GM18502 (cell line): ENCODE data around the gene RBX1.
"Not testable (repeated sequence)": the region's sequence is repeated elsewhere in the genome, so short reads cannot be mapped to it uniquely, and the experiment has no call there.

Experiments
- ATAC-seq: cut with Tn5 transposase; IDR thresholded peaks from one replicate; pipeline ENCODE4 v1.9.1; 2021; ENCODE audit warnings: mild to moderate bottlenecking; ENCODE audit not compliant: unreplicated experiment, poor library complexity

Gene RBX1

DNA sequence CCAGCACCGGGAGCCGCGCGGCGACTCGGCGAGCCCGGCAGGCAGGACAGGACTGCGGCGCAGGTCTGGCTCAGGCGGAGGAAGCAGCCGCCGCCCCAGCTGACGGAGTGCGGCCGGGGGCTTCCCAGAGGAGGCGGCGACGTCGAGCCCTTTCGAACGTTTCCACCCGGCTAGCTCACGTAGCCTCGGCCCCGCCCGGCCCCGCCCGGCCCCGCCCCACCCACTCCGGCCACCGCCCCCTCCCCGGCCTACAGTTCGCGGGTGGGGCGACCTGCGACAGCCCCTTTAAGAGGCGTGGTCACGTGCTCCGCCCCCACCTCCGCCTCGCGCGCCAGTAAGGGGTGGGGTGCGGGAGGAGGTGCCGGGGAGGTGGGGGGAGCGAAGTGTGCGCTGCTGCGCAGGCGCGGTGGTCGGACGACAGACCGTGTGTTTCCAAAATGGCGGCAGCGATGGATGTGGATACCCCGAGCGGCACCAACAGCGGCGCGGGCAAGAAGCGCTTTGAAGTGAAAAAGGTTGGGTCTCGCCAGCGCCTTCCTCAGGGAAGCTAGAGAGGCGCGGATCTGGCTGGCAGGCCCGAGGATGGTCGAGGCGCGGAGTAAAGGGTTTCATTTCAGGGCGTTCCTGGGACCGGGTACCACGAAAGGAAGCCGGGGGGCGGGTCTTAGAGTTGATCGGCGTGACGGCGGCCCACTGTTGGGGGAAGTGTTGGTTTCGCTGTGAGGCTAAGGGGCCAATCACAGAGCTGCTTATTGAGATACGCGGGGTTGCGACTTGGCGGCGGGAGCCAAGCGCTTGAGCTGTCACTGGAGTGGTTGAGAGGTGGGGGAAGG is at the start of gene RBX1:
RBX1 (plus strand) TSS at position 417 of the 833 bp plus-strand sequence; CDS start at position 438, 21 bp downstream.
- peak; percentile 74 for ATAC-seq

DNA sequence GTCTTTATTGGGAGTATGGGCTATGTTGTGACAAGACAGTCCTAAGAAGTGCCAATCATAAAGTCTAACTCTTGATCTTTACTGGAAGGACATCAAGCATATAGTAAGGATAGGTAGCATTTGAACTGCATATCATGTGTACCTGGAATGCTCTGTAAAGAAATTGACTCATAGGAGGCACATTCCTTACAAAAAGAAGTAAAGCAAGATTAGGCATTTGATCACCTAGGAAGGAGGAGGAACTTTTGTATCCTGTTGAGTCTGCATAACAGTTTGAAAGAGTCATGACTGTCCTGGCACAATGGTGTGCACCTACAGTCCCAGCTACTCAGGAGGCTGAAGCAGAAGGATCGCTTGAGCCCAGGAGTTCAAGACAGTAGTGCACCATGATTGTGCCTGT is 47.1 kb upstream of the RBX1 start:
- ATAC-seq: no peak

- ATAC-seq: no peak
Observed at GRCh38 chr22:40908895-40909294, 42.3 kb upstream of the RBX1 start.

DNA sequence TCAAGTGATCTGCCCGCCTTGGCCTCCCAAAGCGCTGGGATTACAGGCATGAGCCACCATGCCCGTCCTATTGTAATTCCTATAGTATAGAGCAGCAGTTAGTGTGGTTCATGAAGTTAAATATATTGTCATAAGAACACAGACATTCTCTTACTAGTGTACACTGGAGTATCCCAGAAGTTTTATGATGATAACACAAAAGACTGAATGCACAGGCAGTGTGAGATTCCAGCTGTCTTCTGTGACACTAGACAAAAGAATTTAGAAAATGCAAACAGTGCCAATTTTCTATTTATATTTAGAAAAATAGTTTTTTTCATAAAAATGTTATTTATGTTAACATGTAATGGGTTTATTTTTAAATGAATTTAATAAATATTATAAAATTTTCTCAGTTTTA is 39.4 kb upstream of the RBX1 start:
- ATAC-seq: no peak

- not testable (repeated sequence) for ATAC-seq
Observed at GRCh38 chr22:40912987-40913386, 38.2 kb upstream of the RBX1 start.

GRCh38 chr22:40919446-40919845 is 31.7 kb upstream of the RBX1 start:
- no peak for ATAC-seq

GRCh38 chr22:40920526-40920925 is 30.7 kb upstream of the RBX1 start:
- no peak for ATAC-seq

GRCh38 chr22:40922484-40923303 is 28.5 kb upstream of the RBX1 start:
- no peak for ATAC-seq

DNA sequence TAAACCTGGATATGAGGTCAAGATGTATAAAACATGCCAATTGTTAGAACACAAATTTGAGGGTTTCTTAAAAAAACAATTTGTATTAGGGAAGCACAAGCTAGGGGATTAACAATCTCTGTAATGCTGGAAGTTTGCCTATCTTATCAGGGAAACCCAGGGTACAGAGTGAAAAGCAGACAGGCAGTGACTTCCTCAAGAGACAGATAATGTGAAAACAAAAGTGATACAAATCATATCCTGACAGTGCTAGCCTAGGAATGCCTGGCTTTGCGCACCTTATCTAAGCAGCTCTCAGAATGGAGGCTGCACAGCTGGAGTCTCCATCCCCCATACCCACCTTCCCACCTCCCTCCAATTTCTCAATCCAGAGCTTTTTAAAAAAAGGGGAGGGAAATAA is 22.5 kb upstream of the RBX1 start:
- ATAC-seq: no peak

DNA sequence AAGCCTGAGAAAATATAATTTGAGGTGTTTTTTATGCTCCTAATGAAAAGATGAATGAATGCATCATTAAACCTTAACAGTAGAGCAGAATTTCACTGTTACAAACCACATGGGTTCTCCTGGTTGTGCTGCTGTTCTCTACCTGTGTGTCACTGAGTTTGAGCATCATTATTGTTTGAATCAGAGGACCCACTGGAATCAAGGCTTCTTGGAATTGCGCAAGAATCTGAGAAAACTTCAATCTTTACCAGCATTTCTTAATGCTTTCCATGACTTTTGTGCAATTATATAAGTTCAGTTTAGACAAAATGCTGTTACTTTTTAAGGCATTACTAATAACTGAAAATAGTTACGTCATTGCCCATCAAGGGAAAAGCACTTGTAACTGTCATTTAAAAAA is 18.8 kb upstream of the RBX1 start:
- ATAC-seq: no peak

DNA sequence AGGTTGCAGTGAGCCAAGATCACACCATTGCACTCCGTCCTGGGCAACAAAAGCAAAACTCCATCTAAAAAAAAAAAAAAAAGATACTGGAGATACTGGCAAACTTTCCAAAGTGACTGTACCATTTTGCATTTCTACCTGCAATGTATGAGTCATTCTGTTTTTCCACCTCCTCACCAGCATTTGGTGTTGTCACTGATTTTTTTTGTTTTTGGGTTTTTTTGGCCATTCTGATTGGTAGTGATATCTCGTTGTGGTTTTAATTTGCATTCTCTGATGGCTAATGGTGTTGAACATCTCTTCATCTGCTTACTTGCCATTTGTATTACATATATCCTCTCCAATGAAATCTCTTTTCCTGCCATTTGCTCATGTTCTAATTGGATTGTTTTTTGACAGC is 12.0 kb upstream of the RBX1 start:
- ATAC-seq: no peak

GRCh38 chr22:40951795-40952605 is 822 bp downstream of the RBX1 start:
- no peak for ATAC-seq

DNA sequence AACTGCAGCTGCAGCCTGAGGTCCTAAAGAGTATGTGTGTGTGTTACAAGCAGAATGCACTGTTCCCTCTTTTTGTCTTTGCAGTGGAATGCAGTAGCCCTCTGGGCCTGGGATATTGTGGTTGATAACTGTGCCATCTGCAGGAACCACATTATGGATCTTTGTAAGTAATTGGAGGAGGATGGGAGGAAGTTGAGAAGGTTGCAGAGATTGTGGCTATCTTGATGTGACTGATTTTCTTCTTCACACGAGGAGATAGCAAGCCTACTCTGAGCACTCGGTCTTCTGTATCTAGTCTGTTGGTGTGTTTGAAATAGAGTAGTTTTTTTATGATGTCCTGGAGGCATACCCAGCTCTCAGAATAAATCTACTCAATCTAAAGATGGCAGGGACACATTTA is 2.3 kb downstream of the RBX1 start:
- no peak for ATAC-seq

DNA sequence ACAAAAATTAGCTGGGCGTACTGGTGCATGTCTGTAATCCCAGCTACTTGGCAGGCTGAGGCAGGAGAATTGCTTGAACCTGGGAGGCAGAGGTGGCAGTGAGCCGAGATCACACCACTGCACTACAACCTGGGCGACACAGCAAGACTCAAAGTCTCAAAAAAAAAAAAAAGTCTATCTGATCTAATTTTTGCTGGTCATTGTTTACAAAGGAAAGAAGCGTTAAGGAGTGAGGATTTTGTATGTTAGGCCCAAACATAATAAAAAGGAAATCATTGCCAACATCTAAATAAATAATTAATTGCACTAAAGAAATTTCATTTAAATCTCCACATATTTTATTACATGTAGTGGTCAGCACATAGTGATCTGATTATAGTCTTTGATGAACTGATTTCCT is 2.9 kb downstream of the RBX1 start:
- ATAC-seq: no peak

- ATAC-seq: no peak
Observed at GRCh38 chr22:40955571-40955970, 4.4 kb downstream of the RBX1 start.

DNA sequence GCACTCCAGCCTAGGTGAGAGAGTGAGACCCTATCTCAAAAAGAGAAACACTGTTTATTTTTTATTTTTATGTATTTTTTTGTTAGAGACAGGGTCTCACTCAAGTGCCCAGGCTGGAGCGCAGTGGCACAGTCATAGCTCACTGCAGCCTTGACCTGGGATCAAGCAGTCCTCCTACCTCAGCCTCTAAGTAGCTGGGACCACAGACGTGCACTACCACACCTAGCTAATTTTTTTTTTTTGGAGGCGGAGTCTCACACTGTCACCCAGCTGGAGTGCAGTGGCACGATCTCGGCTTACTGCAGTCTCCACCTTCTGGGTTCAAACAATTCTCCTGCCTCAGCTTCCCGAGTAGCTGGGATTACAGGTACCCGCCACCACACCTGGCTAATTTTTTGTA is 6.4 kb downstream of the RBX1 start:
- no peak for ATAC-seq

GRCh38 chr22:40958299-40958698 is 7.1 kb downstream of the RBX1 start:
- no peak for ATAC-seq

- ATAC-seq: no peak
Observed at GRCh38 chr22:40960145-40960544, 9.0 kb downstream of the RBX1 start.

GRCh38 chr22:40965936-40966725 is 15.0 kb downstream of the RBX1 start:
- ATAC-seq: no peak

DNA sequence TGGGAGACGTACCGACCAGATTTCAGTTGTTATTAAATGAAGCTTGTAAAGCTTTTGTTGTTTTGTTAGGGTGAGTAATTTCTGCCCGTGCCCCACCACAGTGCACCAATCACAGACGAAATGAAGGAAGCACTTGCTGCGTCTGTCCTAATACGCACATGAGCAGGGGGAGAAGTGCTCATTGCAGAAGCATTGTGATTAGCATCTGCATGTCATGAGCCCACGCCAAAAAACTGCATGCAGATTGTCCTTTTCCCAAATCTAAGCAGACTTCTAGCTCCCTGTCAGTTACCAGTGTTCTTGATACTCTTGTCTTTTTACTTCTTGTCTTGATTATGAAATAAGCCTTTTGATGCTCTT is 15.5 kb downstream of the RBX1 start:
- ATAC-seq: no peak
